Measurements from ENCODE around the gene ABHD3.
"Not testable (repeated sequence)": the region's sequence is repeated elsewhere in the genome, so short reads cannot be mapped to it uniquely, and the experiment has no call there.

ABHD3 gene

DNA sequence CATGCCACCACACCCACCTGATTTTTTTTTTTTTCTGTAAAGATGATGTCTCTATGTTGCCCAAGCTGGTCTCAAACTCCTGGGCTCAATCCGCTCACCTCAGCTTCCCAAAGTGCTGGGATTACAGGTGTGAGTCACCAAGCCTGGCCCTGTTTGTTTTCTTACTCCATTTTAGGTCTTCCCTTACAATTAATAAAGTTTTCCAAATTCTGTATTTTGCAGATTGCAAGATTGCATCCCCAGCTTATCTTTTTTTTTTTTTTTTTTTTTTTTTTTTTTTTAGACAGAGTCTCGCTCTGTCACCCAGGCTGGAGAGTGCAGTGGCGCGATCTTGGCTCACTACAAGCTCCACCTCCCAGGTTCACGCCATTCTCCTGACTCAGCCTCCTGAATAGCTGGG, 64.2 kb downstream of the ABHD3 start:
- not testable (repeated sequence) for DNase-seq

GRCh38 chr18:21638822-21639221, 65.8 kb downstream of the ABHD3 start:
- DNase-seq, result no peak

DNA sequence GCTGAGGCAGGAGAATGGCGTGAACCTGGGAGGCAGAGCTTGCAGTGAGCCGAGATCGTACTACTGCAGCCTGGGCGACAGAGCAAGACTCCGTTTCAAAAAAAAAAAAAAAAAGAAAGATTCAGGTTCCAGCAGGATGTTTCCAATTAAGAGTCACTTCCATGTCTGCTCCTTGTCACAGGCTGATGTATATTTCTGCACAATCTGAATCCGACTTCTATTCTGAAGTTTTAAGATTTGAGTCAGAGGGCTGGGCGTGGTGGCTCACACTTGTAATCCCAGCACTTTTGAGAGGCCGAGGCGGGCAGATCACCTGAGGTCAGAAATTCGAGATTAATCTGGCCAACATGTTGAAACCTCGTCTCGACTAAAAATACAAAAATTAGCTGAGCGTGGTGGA, 67.8 kb downstream of the ABHD3 start:
- no peak for DNase-seq

GRCh38 chr18:21634588-21635199, 69.9 kb downstream of the ABHD3 start:
- DNase-seq, result no peak

DNA sequence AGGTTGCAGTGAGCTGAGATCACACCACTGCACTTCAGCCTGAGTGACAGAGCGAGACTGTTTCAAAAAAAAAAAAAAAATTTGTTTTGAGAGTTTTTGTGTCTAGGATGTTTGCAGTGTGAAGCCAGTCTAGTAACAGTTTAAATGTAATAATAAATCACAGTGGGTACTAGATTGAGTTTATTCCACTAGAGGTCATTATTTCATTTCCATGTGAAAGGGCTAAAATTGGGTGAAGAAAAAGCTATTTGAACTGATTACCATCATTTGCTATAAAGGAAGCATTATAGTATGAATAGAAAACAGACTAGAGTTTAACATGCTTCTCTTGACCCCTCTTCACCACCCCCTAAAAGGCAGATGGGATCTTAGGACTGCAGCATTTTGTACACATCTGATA, 72.2 kb downstream of the ABHD3 start:
- no peak for DNase-seq

DNA sequence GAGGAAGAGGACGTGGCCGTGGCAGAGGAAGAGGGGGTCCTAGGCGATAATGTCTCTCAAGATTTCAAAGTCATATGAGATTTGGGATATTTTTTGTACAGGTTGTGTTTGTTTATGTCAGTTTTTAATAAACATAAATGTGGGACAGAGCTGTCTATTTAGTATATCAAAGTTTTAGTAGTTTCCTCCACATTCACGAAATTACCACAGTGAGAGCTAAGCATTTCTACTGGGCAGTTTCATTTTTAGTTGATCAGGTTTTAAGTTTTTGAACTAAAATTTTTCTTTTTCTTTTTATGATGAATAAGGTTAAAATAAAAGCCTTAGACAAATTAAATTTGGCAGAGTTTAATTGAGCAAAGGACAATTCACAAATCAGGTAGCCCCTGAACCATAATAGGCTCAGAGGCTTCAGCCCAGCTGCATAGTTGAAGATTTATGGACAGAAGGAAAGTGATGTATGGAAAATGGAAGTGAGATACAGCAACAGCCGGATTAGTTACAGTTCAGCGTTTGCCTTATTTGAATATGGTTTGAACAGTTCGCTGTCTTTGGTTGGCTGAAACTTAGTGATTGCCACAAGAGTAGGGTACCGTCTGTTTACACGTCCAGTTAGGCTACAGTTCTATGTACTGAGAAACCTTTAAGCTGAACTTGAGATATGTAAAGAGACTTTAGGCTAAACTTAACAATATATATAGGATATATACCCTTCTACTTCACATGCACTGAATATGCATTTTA, 75.3 kb downstream of the ABHD3 start:
- no peak for DNase-seq

DNA sequence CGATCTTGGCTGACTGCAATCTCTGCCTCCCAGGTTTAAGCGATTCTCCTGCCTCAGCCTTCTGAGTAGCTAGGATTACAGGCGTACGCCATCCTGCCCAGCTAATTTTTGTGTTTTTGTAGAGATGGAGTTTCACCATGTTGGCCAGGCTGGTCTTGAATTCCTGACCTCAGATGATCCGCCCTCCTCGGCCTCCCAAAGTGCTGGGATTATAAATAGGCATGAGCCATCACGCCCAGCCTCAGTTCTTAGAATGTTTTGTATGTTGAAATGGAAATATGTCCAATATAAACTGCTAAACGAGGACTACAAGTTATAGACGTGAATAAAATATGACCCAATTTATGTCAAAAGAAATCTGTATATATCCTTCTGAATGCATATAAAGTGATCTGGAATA, 82.9 kb downstream of the ABHD3 start:
- DNase-seq, result not testable (repeated sequence)

GRCh38 chr18:21612125-21613039, 92.2 kb downstream of the ABHD3 start, which contains the start of gene SNRPD1:
Gene SNRPD1 (plus strand): TSS chr18:21612314. CDS start chr18:21612430, 116 bp downstream.
- DNase-seq, result peak; percentile 40

DNA sequence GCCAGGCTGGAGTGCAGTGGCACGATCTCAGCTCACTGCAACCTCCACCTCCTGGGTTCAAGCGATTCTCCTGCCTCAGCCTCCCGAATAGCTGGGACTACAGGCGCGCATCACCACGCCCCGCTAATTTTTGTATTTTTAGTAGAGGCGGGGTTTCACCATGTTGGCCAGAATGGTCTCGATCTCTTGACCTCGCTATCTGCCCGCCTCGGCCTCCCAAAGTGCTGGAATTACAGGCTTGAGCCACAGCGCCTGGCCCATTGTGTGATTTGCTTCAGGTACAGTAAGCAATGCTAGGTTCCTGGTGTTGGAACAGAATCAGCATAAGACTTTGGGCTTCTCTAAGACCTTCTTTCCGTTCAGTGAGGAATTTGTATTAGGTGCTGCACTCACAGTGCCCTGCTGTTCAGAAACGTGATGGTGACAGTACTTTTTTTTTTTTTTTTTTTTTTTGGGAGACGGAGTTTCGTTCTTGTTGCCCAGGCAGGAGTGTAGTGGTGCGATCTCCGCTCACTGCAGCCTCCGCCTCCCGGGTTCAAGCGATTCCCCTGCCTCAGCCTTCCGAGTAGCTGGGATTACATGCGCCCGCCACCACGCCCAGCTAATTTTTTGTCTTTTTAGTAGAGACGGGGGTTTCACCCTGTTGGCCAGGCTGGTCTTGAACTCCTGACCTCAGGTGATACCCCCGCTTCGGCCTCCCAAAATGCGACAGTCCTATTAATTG, 93.0 kb downstream of the ABHD3 start:
- DNase-seq, result not testable (repeated sequence)

DNA sequence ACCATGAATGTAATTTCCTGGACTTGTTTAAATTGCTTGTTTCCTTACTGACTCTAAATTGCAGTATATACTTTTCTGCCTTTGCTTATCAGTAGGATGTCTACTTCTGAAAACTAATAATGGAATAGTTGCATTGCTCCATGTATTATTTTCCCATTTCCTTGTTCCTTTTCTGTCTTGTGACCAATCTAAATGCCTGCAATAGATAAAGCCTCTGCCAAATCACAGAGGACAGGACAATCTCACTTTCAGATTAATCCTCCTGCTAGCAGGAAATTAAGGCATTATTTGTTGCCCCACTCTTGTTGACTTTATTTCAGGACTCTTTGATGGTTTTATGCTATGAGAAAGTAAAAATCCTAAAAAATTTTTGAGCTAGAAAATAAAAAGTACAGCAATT, 99.4 kb downstream of the ABHD3 start:
- no peak for DNase-seq

GRCh38 chr18:21604671-21605070, 99.9 kb downstream of the ABHD3 start:
- no peak for DNase-seq

DNA sequence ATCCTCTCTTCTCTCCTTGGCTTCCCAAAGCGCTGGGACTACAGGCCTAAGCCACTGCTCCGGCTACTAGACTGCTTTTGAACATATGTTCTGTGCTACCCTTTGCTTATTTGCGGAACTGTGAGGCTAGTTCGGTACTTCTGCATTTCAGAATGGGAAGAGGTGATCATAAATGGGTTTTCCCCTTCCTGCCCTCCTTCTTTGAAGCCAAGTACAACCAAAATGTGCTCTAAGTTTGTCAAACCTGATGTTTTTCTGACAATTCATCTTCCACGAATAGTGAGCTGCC, 102.3 kb downstream of the ABHD3 start:
- no peak for DNase-seq
